HG03520 (cell line): ENCODE data around the gene PHTF1.

ENCODE experiments used
- ATAC-seq: cut with Tn5 transposase; IDR thresholded peaks from one replicate; pipeline ENCODE4 v1.9.1; 2021; ENCODE audit warnings: mild to moderate bottlenecking, moderate library complexity; ENCODE audit not compliant: unreplicated experiment

Gene PHTF1

GRCh38 chr1:113759333-113760101, at the start of gene PHTF1:
PHTF1 (minus strand) TSS chr1:113759486; CDS start chr1:113758703, 783 bp downstream.
- ATAC-seq = peak; percentile 82

GRCh38 chr1:113808450-113809195, 49.3 kb upstream of the PHTF1 start:
- ATAC-seq = no peak

- ATAC-seq = no peak
Observed at GRCh38 chr1:113805639-113806038, 46.4 kb upstream of the PHTF1 start.

GRCh38 chr1:113805256-113805531, 45.9 kb upstream of the PHTF1 start:
- no peak for ATAC-seq

GRCh38 chr1:113804421-113805255, 45.4 kb upstream of the PHTF1 start:
- ATAC-seq = no peak

- no peak for ATAC-seq
Observed at GRCh38 chr1:113802367-113803007, 43.2 kb upstream of the PHTF1 start.

GRCh38 chr1:113800487-113800886, 41.2 kb upstream of the PHTF1 start:
- no peak for ATAC-seq

- ATAC-seq = no peak
Observed at GRCh38 chr1:113797472-113797871, 38.2 kb upstream of the PHTF1 start.

- ATAC-seq = no peak
Observed at GRCh38 chr1:113793878-113794834, 34.9 kb upstream of the PHTF1 start.

- ATAC-seq = no peak
Observed at GRCh38 chr1:113792986-113793385, 33.7 kb upstream of the PHTF1 start.

GRCh38 chr1:113792471-113792870, 33.2 kb upstream of the PHTF1 start:
- no peak for ATAC-seq

GRCh38 chr1:113788802-113789201, 29.5 kb upstream of the PHTF1 start:
- no peak for ATAC-seq

GRCh38 chr1:113787663-113788062, 28.4 kb upstream of the PHTF1 start:
- ATAC-seq = no peak

- no peak for ATAC-seq
Observed at GRCh38 chr1:113786069-113786468, 26.8 kb upstream of the PHTF1 start.

- peak; percentile 82 for ATAC-seq
Observed at GRCh38 chr1:113784104-113784779, 25.0 kb upstream of the PHTF1 start.

- peak; percentile 57 for ATAC-seq
Observed at GRCh38 chr1:113783254-113784103, 24.2 kb upstream of the PHTF1 start.

GRCh38 chr1:113782406-113782805, 23.1 kb upstream of the PHTF1 start:
- no peak for ATAC-seq

GRCh38 chr1:113780374-113781146, 21.3 kb upstream of the PHTF1 start:
- no peak for ATAC-seq
